PC-9 (cell line): Measurements from ENCODE around the gene CEP112.

ENCODE experiments used
- CTCF ChIP-seq: fragments of 200-600 bp; sonication (generic); conservative IDR thresholded peaks from 2 replicates; pipeline ENCODE4 v1.6.1; 2017; ENCODE audit warnings: mixed run types, antibody characterized with exemption, mild to moderate bottlenecking, moderate library complexity
- EZH2 ChIP-seq: fragments of 200-600 bp; sonication (generic); IDR thresholded peaks from 2 replicates; pipeline ENCODE4 v1.8.0; 2017; ENCODE audit warnings: antibody characterized with exemption, low read depth

- TF ChIP-seq CTCF (no peak), EZH2 (no peak)
Measured at GRCh38 chr17:65973237-65973636, 218.7 kb downstream of the CEP112 start.
